Stimulated activated CD4-positive, alpha-beta T cell treated with anti-CD3 and anti-CD28 coated beads, Interleukin-15, amount 100 ng/mL, for 24 hours (primary cell): ENCODE measurements around the gene ACOT6.
"Not testable (repeated sequence)": the region's sequence is repeated elsewhere in the genome, so short reads cannot be mapped to it uniquely, and the experiment has no call there.

Experiments
- DNase-seq: peaks from one replicate; pipeline ENCODE4 v3.0.0-alpha.2; 2020

Gene ACOT6

GRCh38 chr14:73612339-73613045 is at the start of gene ACOT6:
Gene ACOT6 (plus strand): TSS chr14:73612517. CDS start chr14:73612572, 55 bp downstream.
- DNase-seq: peak; percentile 83

- not testable (repeated sequence) for DNase-seq
These were observed 49.6 kb upstream of the ACOT6 start for GRCh38 chr14:73562696-73563095.

GRCh38 chr14:73566431-73566830 is 45.9 kb upstream of the ACOT6 start:
- DNase-seq: not testable (repeated sequence)

- not testable (repeated sequence) for DNase-seq
These were observed 45.4 kb upstream of the ACOT6 start for GRCh38 chr14:73566935-73567334.

- DNase-seq: no peak
These were observed 45.0 kb upstream of the ACOT6 start for GRCh38 chr14:73567358-73567757.

- peak; percentile 44 for DNase-seq
These were observed 44.1 kb upstream of the ACOT6 start for GRCh38 chr14:73567951-73568885.

GRCh38 chr14:73568886-73569184 is 43.5 kb upstream of the ACOT6 start:
- not testable (repeated sequence) for DNase-seq

- peak; percentile 90 for DNase-seq
These were observed 42.9 kb upstream of the ACOT6 start, which contains the start of gene ACOT2 for GRCh38 chr14:73569185-73569958. Gene ACOT2 (plus strand): TSS chr14:73569213. CDS start chr14:73569241, 28 bp downstream.

GRCh38 chr14:73570913-73571312 is 41.4 kb upstream of the ACOT6 start:
- DNase-seq: peak; percentile 75

- DNase-seq: not testable (repeated sequence)
These were observed 39.3 kb upstream of the ACOT6 start for GRCh38 chr14:73573034-73573433.

- DNase-seq: not testable (repeated sequence)
These were observed 38.6 kb upstream of the ACOT6 start for GRCh38 chr14:73573740-73574139.

GRCh38 chr14:73574251-73574650 is 38.1 kb upstream of the ACOT6 start:
- DNase-seq: not testable (repeated sequence)

- DNase-seq: no peak
These were observed 35.9 kb upstream of the ACOT6 start for GRCh38 chr14:73576391-73576790.

- DNase-seq: not testable (repeated sequence)
These were observed 35.1 kb upstream of the ACOT6 start for GRCh38 chr14:73577214-73577613.

- DNase-seq: not testable (repeated sequence)
These were observed 30.0 kb upstream of the ACOT6 start for GRCh38 chr14:73582102-73582979.

GRCh38 chr14:73588695-73589094 is 23.6 kb upstream of the ACOT6 start:
- DNase-seq: no peak

GRCh38 chr14:73589116-73589515 is 23.2 kb upstream of the ACOT6 start:
- DNase-seq: no peak

- not testable (repeated sequence) for DNase-seq
These were observed 21.7 kb upstream of the ACOT6 start for GRCh38 chr14:73590673-73591004.

- peak; percentile 64 for DNase-seq
These were observed 20.4 kb upstream of the ACOT6 start, which contains the start of gene ACOT4 for GRCh38 chr14:73591690-73592449. Gene ACOT4 (plus strand): TSS chr14:73591873. CDS start chr14:73591960, 87 bp downstream.

- no peak for DNase-seq
These were observed 17.8 kb upstream of the ACOT6 start for GRCh38 chr14:73594491-73594890.

GRCh38 chr14:73599499-73599898 is 12.8 kb upstream of the ACOT6 start:
- DNase-seq: no peak
